Esophagus mucosa (tissue), 1 donor: ENCODE measurements around the gene POLR2L. TPM values are rescaled to one million over a fixed set of nuclear protein-coding genes. Genes with fewer than 3 reads are reported as not detected.

Source experiments
- ATAC-seq: fragments of 200-7000 bp; cut with Tn5 transposase; one replicate; pipeline ENCODE4 v1.9.1; 2020
- total RNA-seq: library from RNA; stranded (reverse); gene quantifications from one replicate; pipeline ENCODE4 v1.2.4, GENCODE V29; 2023
- donor health status: DM: yes; HTN: yes; CAD: no.

POLR2L gene
- total RNA-seq, 1 donor from 2014 or later, result 177 TPM

- ATAC-seq, result no peak
Measured at GRCh38 chr11:825366-826226, 16.7 kb downstream of the POLR2L start.

- no peak for ATAC-seq
Measured at GRCh38 chr11:824942-825341, 17.4 kb downstream of the POLR2L start.

GRCh38 chr11:824292-824880 lies 17.9 kb downstream of the POLR2L start:
- no peak for ATAC-seq

GRCh38 chr11:823441-824291 lies 18.7 kb downstream of the POLR2L start:
- no peak for ATAC-seq

- no peak for ATAC-seq
Measured at GRCh38 chr11:821512-822371, 20.6 kb downstream of the POLR2L start.

GRCh38 chr11:820655-821511 lies 21.4 kb downstream of the POLR2L start:
- ATAC-seq, result peak; percentile 27

GRCh38 chr11:819943-820649 lies 22.2 kb downstream of the POLR2L start:
- ATAC-seq, result peak; percentile 60

DNA sequence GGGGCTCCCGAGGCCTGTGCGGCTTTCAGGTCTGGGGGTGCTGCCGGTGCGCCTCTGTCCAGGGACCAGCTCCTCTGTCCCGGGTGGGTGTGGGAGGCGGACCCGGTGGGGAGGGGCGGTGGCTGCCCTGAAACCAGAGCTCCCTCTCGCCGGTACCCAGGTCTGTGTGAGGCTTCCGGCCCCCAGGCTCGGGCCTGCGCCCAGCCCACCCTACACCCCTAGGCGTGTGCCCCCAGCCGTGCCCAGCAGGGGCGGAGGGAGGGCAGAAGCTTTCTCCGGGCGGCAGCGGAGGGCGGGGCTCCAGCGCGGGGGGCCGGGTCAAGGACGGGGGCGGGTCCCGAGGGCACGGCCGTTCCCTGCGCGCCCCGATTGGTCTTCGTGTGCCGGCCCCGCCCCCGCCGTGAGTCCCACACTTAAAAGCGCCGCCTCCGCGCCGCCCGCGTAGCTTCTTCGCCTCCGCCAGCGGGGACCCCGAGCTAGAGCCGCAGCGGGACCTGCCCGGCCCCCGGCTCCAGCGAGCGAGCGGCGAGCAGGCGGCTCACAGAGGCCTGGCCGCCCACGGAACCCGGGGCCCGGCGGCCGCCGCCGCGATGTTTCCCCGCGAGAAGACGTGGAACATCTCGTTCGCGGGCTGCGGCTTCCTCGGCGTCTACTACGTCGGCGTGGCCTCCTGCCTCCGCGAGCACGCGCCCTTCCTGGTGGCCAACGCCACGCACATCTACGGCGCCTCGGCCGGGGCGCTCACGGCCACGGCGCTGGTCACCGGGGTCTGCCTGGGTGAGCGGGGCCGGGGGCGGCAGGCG lies 23.0 kb downstream of the POLR2L start:
- peak; percentile 85 for ATAC-seq

DNA sequence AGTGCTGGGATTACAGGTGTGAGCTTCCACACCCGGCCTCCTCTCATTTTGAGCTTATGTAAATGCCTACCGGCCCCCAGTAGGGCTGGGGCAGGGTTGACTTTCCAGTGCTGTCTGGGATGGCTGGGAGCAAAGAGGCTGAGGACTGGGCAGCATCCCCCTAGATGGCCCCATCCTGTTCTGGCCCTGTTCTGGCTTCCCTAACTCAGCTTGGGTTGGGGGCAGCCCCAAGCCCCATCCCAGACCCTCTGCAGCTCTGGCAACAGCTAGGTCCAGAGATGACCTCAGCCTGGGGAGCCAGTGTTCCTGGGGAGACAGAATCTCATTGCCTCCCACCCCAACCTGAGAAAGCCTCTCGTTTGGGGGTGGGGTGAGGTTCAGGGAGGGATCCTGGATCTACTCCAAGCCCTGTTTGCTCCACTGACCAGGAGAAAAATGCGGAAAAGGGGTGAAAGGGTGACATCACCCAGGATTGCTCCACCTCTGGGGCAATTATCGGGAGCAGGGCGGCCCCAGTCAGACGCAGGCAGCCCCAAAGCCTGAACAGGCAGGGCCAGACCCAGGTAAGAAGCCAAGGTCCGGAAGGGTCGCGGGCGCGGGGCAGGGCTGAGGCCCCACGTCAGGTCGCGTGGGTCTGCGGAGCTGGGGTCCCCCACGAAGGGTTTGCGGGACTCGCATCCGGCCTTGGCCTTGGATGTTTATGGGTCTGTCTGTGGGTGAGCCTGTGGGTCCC lies 23.8 kb downstream of the POLR2L start, which contains the start of gene PNPLA2:
PNPLA2 (plus strand) TSS at position 519 of the 733 bp plus-strand sequence. CDS start 805 bp downstream, outside the sequence.
- peak; percentile 39 for ATAC-seq

DNA sequence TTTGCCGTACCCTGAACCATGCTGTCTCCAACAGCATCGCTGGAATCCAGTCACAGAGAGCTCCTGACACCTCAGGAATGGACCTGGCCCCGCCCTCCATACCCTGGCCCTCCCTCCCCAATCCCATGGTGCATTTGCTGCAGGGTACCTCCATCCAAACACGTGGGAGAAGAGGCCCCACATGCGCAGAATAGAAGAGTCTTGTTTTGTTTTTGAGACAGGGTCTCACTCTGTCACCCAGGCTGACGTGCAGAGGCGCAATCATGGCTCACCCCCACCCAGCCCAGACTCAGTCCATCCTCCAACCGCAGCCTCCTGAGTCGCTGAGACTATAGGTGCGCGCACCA lies 25.9 kb downstream of the POLR2L start:
- ATAC-seq, result no peak

DNA sequence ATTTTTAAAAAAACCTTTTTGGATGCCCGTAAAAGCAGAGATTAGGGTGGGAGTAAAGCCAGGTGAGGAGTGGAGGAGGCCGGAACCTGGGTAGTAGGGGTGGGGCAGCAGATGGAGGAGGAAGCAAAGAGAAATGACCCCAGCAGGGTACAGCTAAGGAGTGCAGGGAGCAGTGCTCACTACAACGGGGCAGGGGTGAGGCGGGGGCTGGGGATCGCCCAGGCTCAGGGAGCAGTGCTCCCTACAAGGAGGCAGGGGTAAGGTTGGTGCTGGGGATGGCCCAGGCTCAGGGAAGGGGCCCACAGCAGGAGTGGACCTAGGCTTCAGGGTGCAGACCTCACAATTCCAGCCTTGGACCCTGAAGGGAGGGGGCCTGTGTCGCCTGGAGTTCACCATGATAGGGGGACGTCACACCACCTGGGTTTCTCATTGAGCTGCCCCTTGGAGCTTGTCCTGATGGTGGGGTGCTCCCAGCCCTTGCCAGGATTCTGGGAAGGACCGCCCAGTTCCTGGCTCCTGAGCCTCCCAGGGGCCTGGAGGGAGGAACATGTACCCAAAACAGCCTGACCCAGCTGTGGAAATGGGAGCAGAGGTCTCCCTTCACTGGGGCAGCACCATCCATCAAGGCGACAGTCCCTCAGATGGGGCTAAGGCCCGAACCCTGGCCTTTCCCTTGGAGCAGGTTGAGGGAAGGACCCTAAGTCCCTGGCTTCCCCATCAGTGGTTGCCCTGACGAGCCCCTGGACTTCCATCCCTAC lies 26.5 kb downstream of the POLR2L start:
- no peak for ATAC-seq

DNA sequence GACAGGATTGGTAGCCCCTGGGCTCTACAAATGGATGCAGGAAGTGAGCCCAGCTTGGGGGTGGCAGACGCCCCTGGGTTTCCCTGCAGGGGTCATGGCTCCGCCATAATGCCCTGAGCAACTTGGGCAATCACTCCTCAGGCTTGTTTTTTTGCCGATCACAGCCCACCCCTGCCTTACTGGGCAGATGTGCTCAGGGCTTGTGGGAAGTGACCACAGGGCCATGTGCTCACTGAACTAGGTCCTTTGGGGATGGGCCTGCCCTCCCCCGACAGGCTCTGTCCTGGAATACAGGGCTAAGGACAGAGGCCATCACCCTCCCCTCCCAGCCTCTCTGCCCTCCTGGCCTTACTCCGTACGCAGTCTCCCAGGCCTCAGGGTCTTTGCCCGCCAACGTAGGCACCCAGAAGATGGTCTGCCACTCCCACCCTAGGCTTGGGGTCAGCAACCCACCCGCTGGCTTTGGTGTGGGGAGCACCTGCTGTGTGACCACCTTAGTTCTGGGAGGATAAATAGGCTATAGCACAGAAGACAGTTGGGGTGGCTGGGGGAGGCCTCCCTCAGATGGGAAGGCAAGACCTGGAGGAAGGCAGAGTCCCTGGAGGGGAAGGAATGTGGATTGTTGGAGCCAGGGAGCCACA lies 28.8 kb downstream of the POLR2L start:
- no peak for ATAC-seq

- ATAC-seq, result no peak
Measured at GRCh38 chr11:813072-813455, 29.3 kb downstream of the POLR2L start.

GRCh38 chr11:812390-812789 lies 29.9 kb downstream of the POLR2L start:
- no peak for ATAC-seq

DNA sequence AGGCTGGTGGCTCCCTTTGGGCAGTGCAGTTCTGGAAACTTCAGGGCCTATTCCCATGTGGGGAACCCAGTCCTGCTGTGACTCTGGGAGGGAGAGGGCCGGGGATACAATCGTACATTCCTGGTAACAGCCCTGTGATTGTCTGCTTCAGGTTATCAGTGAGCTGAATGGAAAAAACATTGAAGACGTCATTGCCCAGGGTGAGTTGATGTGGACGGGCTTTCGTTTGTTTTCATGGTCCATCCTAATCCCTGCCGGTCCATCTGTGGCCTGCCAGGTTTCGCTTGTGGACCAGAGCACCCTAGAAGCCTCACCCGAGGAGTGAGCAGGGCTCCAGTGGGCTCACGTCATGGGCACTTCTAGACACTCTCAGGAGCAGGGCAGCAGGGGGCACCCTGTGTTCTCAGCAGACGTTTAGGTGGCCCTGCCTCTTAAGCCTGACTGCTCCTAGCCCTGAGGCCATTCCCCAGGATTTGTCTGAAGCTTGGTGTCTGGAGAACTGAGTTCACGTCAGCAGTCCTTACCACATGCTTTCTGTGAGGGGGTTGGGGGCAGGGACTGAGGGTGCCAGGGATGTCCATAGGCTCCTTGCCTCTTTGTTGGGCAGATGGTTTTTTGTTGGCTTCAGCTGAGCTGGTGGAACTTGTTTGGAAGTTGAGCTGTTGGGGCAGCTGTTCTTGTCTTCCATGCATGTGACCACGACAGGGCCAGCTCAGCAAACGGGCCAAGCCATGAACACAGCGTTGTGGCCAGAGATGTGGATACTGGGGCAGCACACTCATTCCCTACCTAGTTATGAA lies 30.7 kb downstream of the POLR2L start:
- ATAC-seq, result peak; percentile 0

GRCh38 chr11:810040-810567 lies 32.2 kb downstream of the POLR2L start:
- peak; percentile 5 for ATAC-seq
